GM21737 (cell line): ENCODE measurements around the gene GGA2.
"Not testable (repeated sequence)": the region's sequence is repeated elsewhere in the genome, so short reads cannot be mapped to it uniquely, and the experiment has no call there.

Source experiments
- ATAC-seq: cut with Tn5 transposase; IDR thresholded peaks from one replicate; pipeline ENCODE4 v1.9.1; 2021; ENCODE audit warnings: mild to moderate bottlenecking, moderate library complexity; ENCODE audit not compliant: unreplicated experiment

GGA2 gene

GRCh38 chr16:23482778-23483177, 27.5 kb downstream of the GGA2 start:
- ATAC-seq: no peak

DNA sequence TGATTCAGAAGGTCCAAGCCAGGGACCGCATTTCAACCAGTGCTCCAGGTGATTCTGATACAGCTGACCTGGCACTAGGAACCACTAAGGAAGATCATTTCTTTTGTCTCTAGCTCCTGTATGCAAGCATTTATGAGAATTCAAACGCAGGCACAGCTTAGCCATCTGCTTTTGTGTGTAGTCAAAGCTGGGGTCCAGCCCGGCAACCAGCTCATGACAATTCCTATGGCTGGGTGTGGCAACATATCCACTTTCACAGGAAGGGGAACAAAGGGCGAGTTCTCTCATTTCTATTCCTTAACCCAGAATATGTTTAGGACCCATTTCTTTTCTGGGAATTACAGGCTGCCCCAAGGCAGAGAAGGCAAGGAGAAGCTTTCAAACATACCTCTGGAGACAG, 30.0 kb downstream of the GGA2 start:
- no peak for ATAC-seq

GRCh38 chr16:23479138-23479537, 31.2 kb downstream of the GGA2 start:
- ATAC-seq: no peak

DNA sequence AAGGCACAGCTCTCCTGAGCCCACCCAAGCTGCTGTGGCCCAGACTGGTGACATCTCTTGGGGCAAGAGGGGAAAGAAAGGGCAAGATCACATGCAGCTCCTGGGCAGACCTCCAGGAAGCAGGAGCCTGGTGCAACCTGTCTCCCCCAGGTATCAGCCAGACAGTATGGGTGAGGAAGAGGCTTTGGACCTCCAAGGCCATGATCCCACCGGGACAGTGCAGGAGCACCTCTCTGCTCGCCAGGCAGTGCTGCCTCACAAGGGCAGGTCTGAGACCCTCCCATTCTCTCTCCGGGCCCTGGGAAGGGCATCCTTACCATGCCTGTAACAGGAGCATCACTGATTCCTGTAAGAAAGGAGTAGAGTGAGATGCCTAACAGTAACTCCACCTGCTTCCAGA, 31.7 kb downstream of the GGA2 start:
- no peak for ATAC-seq

DNA sequence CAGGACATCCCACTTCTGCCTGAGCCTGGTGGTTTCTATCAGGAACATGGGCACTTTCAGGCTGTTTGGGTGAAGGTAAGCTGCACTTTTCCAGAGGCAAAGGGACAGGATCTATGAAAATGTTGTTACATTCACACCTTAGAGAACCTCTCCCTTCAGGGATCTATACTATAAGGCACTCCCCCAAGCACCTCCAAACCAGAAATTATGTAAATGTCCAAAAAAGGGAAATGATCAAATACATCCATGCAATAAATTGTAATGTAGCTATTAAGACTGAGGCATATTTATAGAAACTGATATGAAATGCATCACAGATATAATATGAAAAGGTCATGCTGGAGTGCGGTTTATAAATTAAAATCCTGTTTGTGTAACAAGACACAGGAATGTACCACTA, 34.0 kb downstream of the GGA2 start:
- ATAC-seq: no peak

- no peak for ATAC-seq
Observed at GRCh38 chr16:23469814-23470213, 40.5 kb downstream of the GGA2 start.

- no peak for ATAC-seq
Observed at GRCh38 chr16:23466162-23466885, 44.0 kb downstream of the GGA2 start.

DNA sequence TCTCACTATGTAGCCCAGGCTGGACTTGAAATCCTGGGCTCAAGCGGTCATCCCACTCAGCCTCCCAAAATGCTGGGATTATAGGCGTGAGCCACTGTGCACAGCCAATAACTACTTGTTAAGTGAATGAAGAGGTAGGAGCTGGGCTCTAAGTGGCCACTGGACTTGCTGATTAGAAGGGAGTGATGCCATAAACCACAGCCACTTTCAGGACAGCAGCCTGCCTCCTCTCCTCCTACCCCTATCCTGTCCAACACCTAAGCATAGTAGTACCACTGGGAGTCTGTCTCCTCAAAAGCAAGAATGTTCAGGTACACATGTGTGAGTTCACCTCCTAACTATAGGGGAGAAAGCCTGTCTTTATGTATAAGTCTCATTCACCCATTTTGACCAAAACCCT, 45.1 kb downstream of the GGA2 start:
- no peak for ATAC-seq

DNA sequence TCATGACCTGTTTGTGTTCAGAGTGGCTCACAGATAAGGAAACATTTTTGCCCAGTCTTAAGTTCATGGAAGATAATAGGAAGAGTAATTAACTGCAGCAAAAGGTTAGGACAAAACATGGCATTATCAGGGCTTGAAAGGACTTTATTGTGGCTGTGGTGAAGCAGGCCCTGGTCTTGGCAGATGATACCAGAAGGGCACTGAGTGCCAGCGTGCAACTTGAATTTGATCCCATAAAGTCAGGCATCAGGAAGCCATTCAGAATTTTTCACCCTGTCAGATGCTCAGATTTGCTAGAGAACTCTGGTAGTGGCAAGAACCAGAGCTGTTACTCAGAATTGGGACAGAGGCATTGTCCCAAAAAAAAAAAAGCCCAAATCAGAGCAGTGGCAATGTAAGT, 46.1 kb downstream of the GGA2 start:
- ATAC-seq: no peak

- not testable (repeated sequence) for ATAC-seq
Observed at GRCh38 chr16:23462994-23463393, 47.3 kb downstream of the GGA2 start.

- ATAC-seq: peak; percentile 12
Observed at GRCh38 chr16:23453338-23454052, 56.8 kb downstream of the GGA2 start.

GRCh38 chr16:23452572-23453337, 57.5 kb downstream of the GGA2 start, which contains the start of gene COG7:
COG7 (minus strand) TSS chr16:23453189; CDS start chr16:23452994, 195 bp downstream.
- peak; percentile 71 for ATAC-seq

GRCh38 chr16:23452221-23452571, 58.1 kb downstream of the GGA2 start:
- ATAC-seq: no peak

DNA sequence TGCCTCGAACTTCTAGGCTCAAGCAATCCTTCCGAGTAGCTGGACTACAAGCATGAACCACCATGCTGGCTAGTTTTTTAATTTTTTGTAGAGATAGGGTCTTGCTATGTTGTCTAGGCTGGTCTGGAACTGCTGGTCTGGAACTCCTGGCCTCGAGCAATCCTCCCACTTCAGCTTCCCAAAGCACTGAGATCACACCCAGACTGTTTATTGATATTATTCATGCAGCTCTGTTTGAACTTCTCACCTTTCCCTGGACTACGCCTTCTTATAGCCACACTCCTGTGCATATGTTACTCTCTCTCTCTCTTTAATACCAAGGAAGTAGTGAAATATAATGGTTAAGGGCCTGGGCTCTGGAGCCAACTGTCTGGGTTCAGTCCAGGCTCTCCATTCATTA, 61.9 kb downstream of the GGA2 start:
- ATAC-seq: no peak

GRCh38 chr16:23437542-23437941, 72.8 kb downstream of the GGA2 start:
- ATAC-seq: not testable (repeated sequence)

- ATAC-seq: no peak
Observed at GRCh38 chr16:23436951-23437350, 73.3 kb downstream of the GGA2 start.

DNA sequence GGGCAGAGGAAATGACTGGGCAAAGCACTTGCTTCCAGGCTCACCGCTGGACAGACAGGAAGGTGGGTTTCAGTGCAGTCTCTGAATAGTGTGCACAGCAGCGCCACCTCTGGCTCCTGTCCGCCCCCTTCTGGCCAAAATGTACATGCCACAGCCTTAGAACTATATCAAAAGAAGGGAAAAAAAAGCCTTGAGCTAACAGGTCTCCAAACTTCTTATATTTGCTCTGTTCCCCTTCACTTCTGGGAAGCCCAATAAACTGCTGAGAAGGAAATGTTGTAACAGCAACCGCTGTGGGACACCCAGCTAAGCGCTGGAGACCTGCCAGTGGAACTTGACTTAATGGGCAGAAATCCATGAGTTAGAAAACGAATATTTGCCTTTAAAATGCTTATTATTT, 74.8 kb downstream of the GGA2 start:
- ATAC-seq: no peak

- ATAC-seq: no peak
Observed at GRCh38 chr16:23434380-23434779, 75.9 kb downstream of the GGA2 start.

DNA sequence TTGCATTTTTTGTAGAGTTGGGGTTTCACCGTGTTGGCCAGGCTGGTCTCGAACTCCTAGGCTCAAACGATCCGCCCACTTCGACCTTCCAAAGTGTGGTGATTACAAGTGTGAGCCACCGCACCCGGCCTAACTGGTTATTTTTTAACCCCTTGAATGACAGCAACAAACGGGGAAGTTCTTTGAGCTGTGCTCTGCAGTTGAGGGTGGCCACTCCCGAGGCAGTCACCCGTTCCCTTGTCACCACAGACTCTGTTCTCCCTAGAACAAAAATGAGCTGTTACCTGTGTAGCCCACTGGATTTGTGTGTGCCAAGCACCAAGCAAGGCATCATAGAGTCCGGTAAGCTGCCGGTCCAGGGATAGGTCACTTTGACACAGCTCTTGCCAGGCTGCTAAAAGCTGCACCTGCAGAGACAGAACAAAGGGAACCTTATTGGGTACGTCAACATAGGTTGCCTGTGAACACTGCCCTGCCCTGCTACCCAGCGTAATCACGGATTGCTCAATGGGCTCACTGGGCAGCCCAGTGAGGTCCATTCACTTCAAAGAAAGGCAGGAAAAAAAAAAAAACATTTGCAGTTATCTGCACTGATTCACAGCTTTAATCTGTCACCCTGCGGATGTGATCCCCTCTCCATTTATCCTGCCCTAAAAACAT, 76.9 kb downstream of the GGA2 start:
- ATAC-seq: no peak

DNA sequence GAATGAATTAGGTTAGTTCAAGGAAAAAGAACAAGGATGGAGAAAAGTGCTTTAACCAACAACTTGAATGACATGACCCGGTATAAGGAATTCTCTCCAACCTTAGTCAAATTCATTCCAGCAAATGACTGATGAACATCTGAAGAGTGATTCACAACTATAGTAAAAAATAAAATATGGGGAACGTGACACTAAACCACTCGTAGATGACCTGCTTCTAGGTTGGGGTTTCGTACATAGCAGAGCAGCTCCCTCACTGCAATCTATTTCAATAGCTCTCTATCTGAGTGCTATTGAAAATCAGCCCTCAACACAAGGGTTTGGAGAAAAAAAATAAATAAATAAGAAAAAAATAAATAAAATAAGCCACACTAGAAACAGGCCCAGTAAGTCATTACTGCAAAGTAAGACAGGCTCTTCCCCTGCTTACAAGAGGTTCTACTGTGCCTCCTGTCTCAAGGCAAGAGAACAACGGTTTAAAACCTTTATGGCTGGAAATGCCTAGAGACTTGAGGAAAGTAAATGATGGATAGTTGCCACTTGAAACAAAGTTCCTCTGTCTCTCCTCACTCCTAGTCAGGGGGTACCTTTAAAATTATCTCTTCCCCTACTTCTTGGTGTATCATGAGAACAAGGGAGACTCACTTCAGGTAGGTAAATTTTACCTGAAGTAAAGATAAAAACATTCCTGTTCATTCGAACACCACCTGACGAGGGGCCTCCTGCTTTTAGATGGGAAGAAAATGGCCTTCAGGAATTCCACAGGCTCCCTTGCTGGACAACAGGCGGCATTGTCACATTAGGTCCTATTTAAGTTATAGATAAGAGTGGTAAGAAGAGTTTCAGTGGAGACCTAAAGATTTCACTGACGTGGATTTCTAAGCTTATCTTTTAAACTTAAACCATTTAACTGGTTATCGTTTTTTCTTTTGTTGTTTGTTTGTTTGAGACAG, 77.8 kb downstream of the GGA2 start:
- ATAC-seq: no peak
